AG10803 (cell line): ENCODE data around the gene ATAD3A.
A peak's percentile ranks its signal among the peaks of the same experiment; 100 is the strongest.
"Not testable (repeated sequence)": the region's sequence is repeated elsewhere in the genome, so short reads cannot be mapped to it uniquely, and the experiment has no call there.

ENCODE experiments used
- DNase-seq: peaks from one replicate; pipeline ENCODE4 v3.0.0; 2010; ENCODE audit warnings: low read depth
- H3K4me3 ChIP-seq: 2 replicates; pipeline ENCODE4 v1.5.1; 2011; ENCODE audit warnings: mild to moderate bottlenecking, low read length, control low read depth
- TF ChIP-seq, protein P1 (sequence below): conservative IDR thresholded peaks from 2 replicates; pipeline ENCODE4 v1.5.1; 2011; ENCODE audit warnings: mild to moderate bottlenecking, low read length, control low read depth, inconsistent platforms

ATAD3A gene

DNA sequence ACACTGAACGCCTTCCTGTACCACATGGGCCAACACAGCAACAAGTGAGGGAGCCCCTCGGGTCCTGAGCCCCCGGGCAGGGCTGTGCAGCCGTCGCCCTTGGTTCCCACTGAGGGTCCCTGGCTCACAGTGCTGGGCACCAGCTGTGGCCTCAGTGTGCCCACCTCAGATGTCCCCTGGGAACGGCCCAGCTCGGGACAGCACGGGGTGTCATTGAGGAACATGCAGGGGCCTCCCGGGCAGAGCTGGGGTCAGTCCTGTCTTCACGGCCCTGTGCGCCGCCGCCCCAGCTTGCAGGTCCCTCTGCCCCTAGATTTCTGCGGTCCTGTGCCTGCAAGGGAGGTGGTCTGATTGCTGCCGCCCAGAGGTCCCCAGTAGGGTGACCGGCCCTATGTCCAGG lies 22.7 kb upstream of the ATAD3A start:
- TF ChIP-seq, protein P1, sequence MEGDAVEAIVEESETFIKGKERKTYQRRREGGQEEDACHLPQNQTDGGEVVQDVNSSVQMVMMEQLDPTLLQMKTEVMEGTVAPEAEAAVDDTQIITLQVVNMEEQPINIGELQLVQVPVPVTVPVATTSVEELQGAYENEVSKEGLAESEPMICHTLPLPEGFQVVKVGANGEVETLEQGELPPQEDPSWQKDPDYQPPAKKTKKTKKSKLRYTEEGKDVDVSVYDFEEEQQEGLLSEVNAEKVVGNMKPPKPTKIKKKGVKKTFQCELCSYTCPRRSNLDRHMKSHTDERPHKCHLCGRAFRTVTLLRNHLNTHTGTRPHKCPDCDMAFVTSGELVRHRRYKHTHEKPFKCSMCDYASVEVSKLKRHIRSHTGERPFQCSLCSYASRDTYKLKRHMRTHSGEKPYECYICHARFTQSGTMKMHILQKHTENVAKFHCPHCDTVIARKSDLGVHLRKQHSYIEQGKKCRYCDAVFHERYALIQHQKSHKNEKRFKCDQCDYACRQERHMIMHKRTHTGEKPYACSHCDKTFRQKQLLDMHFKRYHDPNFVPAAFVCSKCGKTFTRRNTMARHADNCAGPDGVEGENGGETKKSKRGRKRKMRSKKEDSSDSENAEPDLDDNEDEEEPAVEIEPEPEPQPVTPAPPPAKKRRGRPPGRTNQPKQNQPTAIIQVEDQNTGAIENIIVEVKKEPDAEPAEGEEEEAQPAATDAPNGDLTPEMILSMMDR = no peak
- H3K4me3 ChIP-seq = no peak overlapping the region

DNA sequence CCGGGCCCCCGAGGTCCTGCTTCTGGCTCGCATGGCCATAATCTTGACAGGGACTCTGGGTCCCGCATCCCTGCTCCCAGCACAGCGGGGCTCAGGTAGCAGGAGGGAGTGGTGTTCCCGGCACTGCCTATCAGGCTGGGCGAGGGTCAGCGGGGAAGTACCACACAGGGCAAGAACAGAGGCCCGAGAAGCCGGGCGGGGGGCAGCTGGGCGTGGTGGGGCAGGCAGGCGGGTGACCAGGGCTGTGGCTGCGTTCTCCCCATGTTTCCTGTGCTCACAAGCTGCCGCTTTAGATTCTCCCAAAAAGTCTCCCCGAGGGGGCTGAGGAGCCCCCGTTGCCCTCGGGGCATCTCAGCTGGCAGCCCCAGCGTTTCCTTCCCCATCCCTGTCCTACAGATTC lies 22.1 kb upstream of the ATAD3A start:
- no peak overlapping the region for H3K4me3 ChIP-seq
- TF ChIP-seq, protein P1 = no peak
- DNase-seq = no peak

More for the DNA sequence above, 22.7 kb upstream of the ATAD3A start:
- no peak for DNase-seq

DNA sequence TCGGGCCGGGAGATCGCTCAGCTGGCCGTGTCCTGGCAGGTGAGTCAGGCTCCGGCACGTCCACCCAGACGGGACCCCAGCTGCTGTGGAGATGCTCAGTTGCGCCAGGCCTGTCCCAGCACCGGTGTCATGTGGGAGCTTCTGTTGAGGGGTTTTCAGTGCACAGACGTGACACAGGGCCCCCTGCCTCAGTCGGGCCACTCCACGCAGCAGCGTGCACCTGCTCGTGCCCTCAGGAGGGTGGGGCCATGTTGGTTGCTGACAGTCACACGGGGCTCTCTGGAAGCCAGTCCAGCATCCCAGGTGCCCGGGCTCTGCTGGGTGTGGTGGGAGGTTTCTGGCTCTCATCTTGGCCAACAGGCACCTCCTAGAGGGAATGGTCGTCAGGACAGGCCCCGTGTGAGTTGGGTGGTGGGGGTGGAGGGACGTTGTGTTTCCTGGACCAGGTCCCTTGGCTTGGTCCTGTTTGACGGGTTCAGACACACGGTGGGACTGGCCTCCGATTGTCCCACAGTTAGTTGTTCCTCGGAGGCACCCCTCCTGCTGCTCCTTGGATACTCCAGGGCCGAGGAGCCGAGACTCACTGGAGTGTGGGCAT lies 21.2 kb upstream of the ATAD3A start:
- no peak overlapping the region for H3K4me3 ChIP-seq
- DNase-seq = no peak
- TF ChIP-seq, protein P1 = no peak

DNA sequence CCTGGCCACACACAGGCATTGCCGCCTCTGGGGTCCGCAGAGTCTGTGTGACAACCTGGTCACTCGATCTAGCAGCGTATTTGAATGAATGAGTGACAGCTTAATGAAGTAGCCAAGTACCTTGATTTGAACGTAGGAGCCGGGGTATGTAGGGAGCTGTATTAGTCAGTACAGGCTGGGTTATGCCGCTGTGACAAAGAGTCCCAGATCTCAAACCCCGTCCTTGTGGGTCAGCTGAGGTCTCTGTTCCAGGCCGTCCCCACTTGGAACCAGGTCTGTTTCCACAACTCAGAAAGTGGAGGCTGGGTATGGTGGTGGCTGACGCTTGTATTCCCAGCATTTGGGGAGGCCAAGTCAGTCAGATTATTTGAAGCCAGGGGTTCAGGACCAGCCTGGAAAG lies 20.4 kb upstream of the ATAD3A start:
- no peak overlapping the region for H3K4me3 ChIP-seq
- no peak for DNase-seq

DNA sequence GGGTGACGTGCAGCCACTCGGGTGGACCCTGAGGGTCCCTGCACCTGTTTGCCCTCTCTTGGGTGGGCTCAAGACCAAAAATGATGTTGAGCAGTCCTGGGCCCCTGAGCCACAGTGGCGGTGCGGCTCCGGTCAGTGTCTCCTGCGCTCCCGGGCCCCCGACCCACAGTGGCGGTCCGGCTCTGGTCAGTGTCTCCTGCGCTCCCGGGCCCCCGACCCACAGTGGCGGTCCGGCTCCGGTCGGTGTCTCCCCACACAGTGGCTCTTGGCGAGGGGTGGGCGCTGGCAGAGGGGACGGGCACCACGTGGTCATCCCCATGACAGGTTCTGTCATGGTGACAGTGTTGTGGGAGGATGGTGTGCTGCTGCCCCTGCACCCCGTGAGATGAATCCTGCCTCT lies 17.7 kb upstream of the ATAD3A start:
- not testable (repeated sequence) for H3K4me3 ChIP-seq

More for the DNA sequence above, 20.4 kb upstream of the ATAD3A start:
- TF ChIP-seq, protein P1 = no peak

DNA sequence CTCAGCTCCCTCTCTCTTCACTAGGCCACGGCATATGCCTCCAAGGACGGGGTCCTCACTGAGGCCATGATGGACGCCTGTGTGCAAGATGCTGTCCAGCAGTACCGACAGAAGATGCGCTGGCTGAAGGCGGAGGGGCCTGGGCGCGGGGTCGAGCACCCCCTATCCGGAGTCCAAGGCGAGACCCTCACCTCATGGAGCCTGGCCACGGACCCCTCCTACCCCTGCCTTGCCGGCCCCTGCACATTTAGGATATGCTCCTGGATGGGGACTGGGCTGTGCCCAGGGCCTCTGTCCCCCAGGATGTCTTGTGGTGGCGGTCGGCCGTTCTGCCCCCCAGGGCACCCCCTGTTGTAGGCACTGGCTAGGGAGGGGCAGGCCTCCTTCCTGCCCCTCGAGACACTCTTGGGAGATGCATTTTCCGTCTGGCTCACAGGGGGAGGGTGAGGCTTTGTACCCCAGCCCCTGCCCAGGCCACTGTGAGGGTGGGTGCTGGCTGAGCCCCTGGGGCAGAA lies 16.4 kb upstream of the ATAD3A start:
- DNase-seq, H3K4me3 ChIP-seq: not testable (repeated sequence)

More for the DNA sequence above, 17.7 kb upstream of the ATAD3A start:
- not testable (repeated sequence) for DNase-seq

DNA sequence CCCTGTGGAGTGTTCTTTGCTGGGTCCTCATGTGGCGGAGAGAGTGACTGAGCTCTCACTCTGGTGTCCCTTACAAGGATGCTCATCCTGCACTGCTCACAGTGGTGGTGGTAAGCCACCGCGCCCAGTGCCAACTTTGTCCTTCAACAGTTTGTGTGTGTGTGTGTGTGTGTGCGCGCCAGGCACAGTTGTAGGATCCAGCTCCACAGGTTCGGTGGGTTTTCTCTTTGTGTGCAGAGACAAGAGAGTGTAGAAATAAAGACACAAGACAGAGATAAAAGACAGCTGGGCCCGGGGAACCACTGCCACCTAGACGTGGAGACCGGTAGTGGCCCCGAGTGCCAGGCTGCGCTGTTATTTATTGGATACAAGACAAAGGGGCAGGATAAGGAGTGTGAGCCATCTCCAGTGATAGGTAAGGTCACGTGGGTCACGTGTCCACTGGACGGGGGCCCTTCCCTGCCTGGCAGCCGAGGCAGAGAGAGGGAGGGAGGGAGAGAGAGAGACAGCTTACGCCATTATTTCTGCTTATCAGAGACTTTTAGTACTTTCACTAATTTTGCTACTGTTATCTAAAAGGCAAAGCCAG lies 7.1 kb upstream of the ATAD3A start:
- TF ChIP-seq, protein P1 = peak; percentile 59
- not testable (repeated sequence) for H3K4me3 ChIP-seq
- DNase-seq = peak; percentile 51

DNA sequence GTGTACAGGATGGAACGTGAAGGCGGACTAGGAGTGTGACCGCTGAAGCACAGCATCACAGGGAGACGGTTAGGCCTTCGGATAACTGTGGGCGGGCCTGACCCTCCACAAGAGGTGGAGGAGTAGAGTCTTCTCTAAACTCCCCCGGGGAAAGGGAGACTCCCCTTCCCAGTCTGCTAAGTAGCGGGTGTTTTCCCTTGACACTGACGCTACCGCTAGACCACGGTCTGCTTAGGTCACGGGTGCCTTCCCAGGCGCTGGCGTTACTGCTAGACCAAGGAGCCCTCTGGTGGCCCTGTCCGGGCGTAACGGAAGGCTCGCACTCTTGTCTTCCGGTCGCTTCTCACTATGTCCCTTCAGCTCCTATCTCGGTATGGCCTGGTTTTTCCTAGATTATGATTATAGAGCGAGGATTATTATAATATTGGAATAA lies 6.6 kb upstream of the ATAD3A start:
- peak; percentile 18 for DNase-seq
- H3K4me3 ChIP-seq = not testable (repeated sequence)
- TF ChIP-seq, protein P1 = peak; percentile 28

DNA sequence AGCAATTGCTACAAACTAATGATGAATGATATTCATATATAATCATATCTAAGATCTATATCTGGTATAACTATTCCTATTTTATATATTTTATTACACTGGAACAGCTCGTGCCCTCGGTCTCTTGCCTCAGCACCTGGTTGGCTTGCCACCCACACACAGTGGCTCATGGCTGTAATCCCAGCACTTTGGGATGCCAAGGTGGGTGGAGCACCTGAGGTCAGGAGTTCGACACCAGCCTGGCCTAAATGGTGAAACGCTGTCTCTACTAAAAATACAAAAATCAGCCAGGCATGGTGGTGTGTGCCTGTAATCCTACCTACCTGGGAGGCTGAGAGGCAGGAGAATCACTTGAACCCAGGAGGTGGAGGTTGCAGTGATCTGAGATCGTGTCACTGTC lies 6.2 kb upstream of the ATAD3A start:
- DNase-seq, H3K4me3 ChIP-seq: not testable (repeated sequence)
